DND-41 (cell line): Measurements from ENCODE around the gene NUFIP1.

Experiments
- ATAC-seq: fragments of 200-7000 bp; cut with Tn5 transposase; 3 replicates; pipeline ENCODE4 v1.9.1; 2021; ENCODE audit warnings: low read depth; ENCODE audit not compliant: insufficient read depth
- DNase-seq: peaks from one replicate; pipeline ENCODE4 v3.0.0-alpha.2; 2020
- H2AFZ ChIP-seq: 2 replicates; pipeline ENCODE4 v1.6.0; 2012; ENCODE audit warnings: low read depth, low read length
- H3K27ac ChIP-seq: 2 replicates; pipeline ENCODE4 v1.5.1; 2012; ENCODE audit warnings: low read length, inconsistent platforms
- H3K27me3 ChIP-seq: fragments of 200-600 bp; sonication (generic); 2 replicates; pipeline ENCODE4 v1.6.0; 2012; ENCODE audit warnings: low read length, mild to moderate bottlenecking, inconsistent platforms; ENCODE audit not compliant: insufficient read depth, poor library complexity
- H3K36me3 ChIP-seq: 2 replicates; pipeline ENCODE4 v1.5.1; 2012; ENCODE audit warnings: low read length, inconsistent platforms; ENCODE audit not compliant: insufficient read depth
- H3K4me1 ChIP-seq: 2 replicates; pipeline ENCODE4 v1.5.1; 2012; ENCODE audit warnings: mild to moderate bottlenecking, low read length; ENCODE audit not compliant: insufficient read depth
- H3K4me2 ChIP-seq: 2 replicates; pipeline ENCODE4 v1.6.0; 2012; ENCODE audit warnings: mild to moderate bottlenecking, moderate library complexity, low read length, inconsistent platforms; ENCODE audit not compliant: insufficient read depth
- H3K4me3 ChIP-seq, 2 experiments: fragments of 200-600 bp in 1 of 2; shearing (Covaris generic) in 1 of 2; 2 replicates each; pipeline ENCODE4 v1.5.1; 2012 to 2016; ENCODE audit warnings: inconsistent platforms in 2 of 2, low read length in 2 of 2, mild to moderate bottlenecking in 2 of 2, low read depth in 1 of 2, moderate library complexity in 1 of 2
- H3K79me2 ChIP-seq: 2 replicates; pipeline ENCODE4 v1.6.0; 2012; ENCODE audit warnings: low read length, inconsistent platforms; ENCODE audit not compliant: insufficient read depth
- H3K9ac ChIP-seq: 2 replicates; pipeline ENCODE4 v1.6.0; 2012; ENCODE audit warnings: low read depth, mild to moderate bottlenecking, inconsistent platforms, low read length, moderate library complexity
- H3K9me3 ChIP-seq: 2 replicates; pipeline ENCODE4 v1.5.1; 2012; ENCODE audit warnings: low read length, moderate library complexity, mild to moderate bottlenecking, inconsistent platforms; ENCODE audit not compliant: insufficient read depth, severe bottlenecking
- H4K20me1 ChIP-seq: 2 replicates; pipeline ENCODE4 v1.6.0; 2012; ENCODE audit warnings: low read length; ENCODE audit not compliant: insufficient read depth
- CTCF ChIP-seq: IDR thresholded peaks from 2 replicates; pipeline ENCODE4 v1.5.1; 2012; ENCODE audit warnings: borderline replicate concordance, low read length, moderate library complexity, mild to moderate bottlenecking; ENCODE audit not compliant: poor library complexity, severe bottlenecking; ENCODE audit errors: extremely low read depth
- EZH2 ChIP-seq: IDR thresholded peaks from 3 replicates; pipeline ENCODE4 v1.6.1; 2012; ENCODE audit warnings: borderline replicate concordance, low read depth, mild to moderate bottlenecking, moderate library complexity, low read length, inconsistent platforms; ENCODE audit not compliant: severe bottlenecking

The NUFIP1 gene

GRCh38 chr13:44905556-44905955, 83.7 kb downstream of the NUFIP1 start:
- ATAC-seq (no peak), DNase-seq (no peak)
- Histone ChIP-seq H3K36me3 (no peaks in the 10 kb centered on the region), H3K4me3 (no peak overlapping the region), H3K9me3 (peaks cover under 1% of the 10 kb centered on the region), H3K27ac (no peak overlapping the region), H3K9ac (no peak overlapping the region), H4K20me1 (no peaks in the 10 kb centered on the region), H3K4me2 (no peak overlapping the region), H3K27me3 (peaks cover 4% of the 10 kb centered on the region), H2AFZ (no peak overlapping the region), H3K79me2 (no peaks in the 10 kb centered on the region), H3K4me1 (no peaks in the 10 kb centered on the region)
- TF ChIP-seq EZH2, result no peak
- no peak for TF ChIP-seq CTCF

- no peak overlapping the region for H3K9ac ChIP-seq
- no peak overlapping the region for H3K4me2 ChIP-seq
- no peak overlapping the region for H3K4me3 ChIP-seq
- no peaks in the 10 kb centered on the region for H3K4me1 ChIP-seq
- H2AFZ ChIP-seq, result no peak overlapping the region
- H3K9me3 ChIP-seq, result no peaks in the 10 kb centered on the region
- H3K36me3 ChIP-seq, result no peaks in the 10 kb centered on the region
- no peaks in the 10 kb centered on the region for H4K20me1 ChIP-seq
- DNase-seq (no peak), ATAC-seq (no peak)
- peaks cover 4% of the 10 kb centered on the region for H3K27me3 ChIP-seq
- H3K27ac ChIP-seq, result no peak overlapping the region
- H3K79me2 ChIP-seq, result no peaks in the 10 kb centered on the region
- TF ChIP-seq EZH2 (no peak), CTCF (no peak)
Observed at GRCh38 chr13:44904967-44905366, 84.3 kb downstream of the NUFIP1 start.

- no peak overlapping the region for H3K4me2 ChIP-seq
- no peaks in the 10 kb centered on the region for H3K4me1 ChIP-seq
- no peaks in the 10 kb centered on the region for H4K20me1 ChIP-seq
- H3K9ac ChIP-seq, result no peak overlapping the region
- no peaks in the 10 kb centered on the region for H3K36me3 ChIP-seq
- no peak overlapping the region for H3K27ac ChIP-seq
- no peaks in the 10 kb centered on the region for H3K79me2 ChIP-seq
- H2AFZ ChIP-seq, result no peak overlapping the region; the same call in 1 of the 2 replicates
- DNase-seq (no peak), ATAC-seq (no peak)
- no peaks in the 10 kb centered on the region for H3K9me3 ChIP-seq
- H3K4me3 ChIP-seq, result no peak overlapping the region
- TF ChIP-seq EZH2 (no peak), CTCF (no peak)
- peaks cover 4% of the 10 kb centered on the region for H3K27me3 ChIP-seq
Observed at GRCh38 chr13:44903574-44903985, 85.7 kb downstream of the NUFIP1 start.

- Histone ChIP-seq H3K9me3 (no peaks in the 10 kb centered on the region), H3K36me3 (no peaks in the 10 kb centered on the region), H2AFZ (no peak overlapping the region), H3K27me3 (peaks cover 4% of the 10 kb centered on the region), H3K79me2 (no peaks in the 10 kb centered on the region), H3K27ac (no peak overlapping the region), H3K4me1 (no peaks in the 10 kb centered on the region), H3K9ac (no peak overlapping the region), H4K20me1 (no peaks in the 10 kb centered on the region), H3K4me2 (no peak overlapping the region), H3K4me3 (no peak overlapping the region)
- ATAC-seq, result no peak
- no peak for TF ChIP-seq EZH2
- no peak for TF ChIP-seq CTCF
- no peak for DNase-seq
Observed at GRCh38 chr13:44902738-44903137, 86.5 kb downstream of the NUFIP1 start.
